Esophagus mucosa (tissue), 1 donor: Measurements from ENCODE around the gene MCC. TPM values are rescaled to one million over a fixed set of nuclear protein-coding genes. Genes with fewer than 3 reads are reported as not detected.

Source experiments
- ATAC-seq: fragments of 200-7000 bp; cut with Tn5 transposase; one replicate; pipeline ENCODE4 v1.9.1; 2020
- total RNA-seq: library from RNA; stranded (reverse); gene quantifications from one replicate; pipeline ENCODE4 v1.2.4, GENCODE V29; 2023
- donor health status: DM: yes; HTN: yes; CAD: no.

The MCC gene
- total RNA-seq, 1 donor from 2014 or later, result 37.6 TPM

DNA sequence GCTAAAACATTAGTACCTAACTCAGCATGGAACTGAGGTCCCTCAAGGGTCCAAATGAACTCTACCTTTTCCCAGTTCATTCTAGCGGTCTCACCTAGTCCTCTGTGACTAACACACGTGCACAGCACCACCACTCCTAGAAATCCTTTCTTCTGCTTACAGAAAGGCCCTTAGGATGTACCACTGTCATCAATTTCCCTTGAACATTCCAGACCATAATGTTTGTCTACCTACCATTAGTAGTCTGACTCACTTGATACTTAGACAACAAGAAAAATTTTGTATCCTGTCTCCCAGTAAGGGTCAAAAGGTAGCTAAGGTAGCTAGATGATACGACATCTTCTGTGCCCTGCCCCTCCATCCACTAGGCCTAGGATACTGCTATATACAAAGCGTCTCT lies 220.0 kb downstream of the MCC start:
- no peak for ATAC-seq

- ATAC-seq, result no peak
These were observed 220.8 kb downstream of the MCC start for GRCh38 chr5:113267361-113267900.

GRCh38 chr5:113266913-113267227 lies 221.4 kb downstream of the MCC start:
- peak; percentile 96 for ATAC-seq

GRCh38 chr5:113266227-113266912 lies 221.9 kb downstream of the MCC start:
- peak; percentile 58 for ATAC-seq

DNA sequence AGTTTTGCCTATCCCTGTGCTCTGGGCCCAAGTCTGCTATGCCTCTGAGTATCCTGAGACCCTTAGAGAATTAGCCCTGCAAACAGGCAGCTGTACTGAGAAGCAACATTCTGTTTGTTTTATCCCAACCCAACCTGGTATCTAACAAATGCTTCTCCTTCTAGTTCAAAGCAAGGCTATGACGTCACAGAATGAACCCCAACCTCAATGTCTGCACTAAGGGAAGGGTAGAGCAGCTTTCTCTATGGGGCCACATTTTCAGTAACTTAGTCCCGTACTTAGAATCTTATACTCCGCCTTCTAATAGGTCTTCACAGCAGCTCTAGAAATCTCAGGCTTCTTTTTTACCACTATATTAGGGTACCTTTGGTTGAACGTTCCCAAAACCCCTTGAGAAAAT lies 223.1 kb downstream of the MCC start:
- no peak for ATAC-seq

GRCh38 chr5:113264046-113264445 lies 224.2 kb downstream of the MCC start:
- no peak for ATAC-seq

DNA sequence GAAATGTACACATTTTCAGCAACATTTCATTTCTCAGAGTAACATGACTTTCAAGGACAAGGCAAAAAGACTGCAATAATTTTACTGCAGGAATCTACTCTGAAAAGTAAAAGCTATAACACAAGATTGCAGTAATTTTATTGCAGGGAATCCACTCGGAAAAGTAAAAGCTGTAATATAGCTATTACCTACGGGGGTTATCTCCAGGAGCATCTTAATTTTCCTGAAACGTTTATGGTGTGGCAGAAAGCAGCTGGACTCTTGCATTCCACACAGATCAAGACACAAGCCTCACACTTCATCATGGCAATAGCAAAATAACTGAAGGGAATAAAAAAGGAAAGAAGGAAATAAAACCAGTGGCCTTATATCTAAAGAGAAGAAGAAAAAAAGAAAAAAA lies 224.7 kb downstream of the MCC start:
- ATAC-seq, result no peak

DNA sequence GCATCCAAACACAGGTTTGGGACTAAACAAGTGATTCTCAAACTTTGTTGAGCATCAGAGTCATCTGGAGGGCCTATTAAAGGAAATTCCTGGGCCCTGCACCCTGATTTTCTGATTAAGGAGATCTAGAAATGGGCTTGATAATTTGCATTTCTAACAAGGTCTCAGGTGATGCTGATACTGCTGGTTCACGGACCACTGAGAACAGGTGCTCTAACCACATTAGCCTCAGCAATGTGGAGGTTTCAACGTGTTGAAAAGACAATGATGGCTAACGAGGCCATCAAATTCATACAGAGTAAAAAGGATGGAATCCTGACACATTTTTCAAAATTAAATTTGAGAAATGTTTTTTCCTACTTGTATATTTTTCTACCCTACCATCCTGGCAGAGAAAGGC lies 225.6 kb downstream of the MCC start:
- no peak for ATAC-seq

DNA sequence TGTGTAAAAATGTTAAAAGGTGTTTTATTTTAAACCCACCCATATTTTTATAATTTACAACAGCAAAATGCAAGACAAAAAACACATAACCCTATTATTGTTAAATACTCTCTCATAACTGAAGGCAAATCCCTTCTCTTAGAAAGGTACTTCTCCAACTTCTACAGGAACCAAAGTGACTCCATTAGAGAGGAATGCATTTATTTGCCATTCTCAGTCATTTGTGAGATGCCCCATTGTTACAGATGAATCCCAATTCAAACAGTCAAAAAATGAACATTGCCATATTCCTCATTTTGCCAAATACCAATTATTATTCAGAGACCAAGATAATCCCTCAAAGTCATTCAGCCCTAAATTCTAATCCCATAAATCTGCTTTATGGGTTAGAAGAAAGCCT lies 229.2 kb downstream of the MCC start:
- ATAC-seq, result no peak

DNA sequence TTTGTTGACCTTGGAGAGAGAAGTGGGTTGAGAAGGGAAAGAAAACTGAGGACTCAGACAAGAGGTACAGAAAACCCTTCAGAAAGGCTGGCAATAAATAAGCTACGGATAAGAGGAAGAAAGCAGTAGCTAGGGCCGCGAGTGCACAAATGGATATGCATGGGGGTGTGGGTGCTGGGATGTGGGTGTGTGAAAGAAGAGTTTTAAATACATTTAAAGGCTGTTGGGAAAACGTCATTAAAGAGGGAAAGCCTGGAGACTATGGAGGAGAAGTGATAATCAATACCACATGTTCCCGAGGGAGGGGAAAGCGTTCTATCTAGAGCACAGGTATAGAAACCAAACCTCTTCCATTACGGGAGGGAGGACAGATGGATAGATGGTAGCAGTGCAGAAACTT lies 230.7 kb downstream of the MCC start:
- ATAC-seq, result no peak

- ATAC-seq, result no peak
These were observed 231.4 kb downstream of the MCC start for GRCh38 chr5:113256671-113257452.

GRCh38 chr5:113255579-113256386 lies 232.5 kb downstream of the MCC start:
- peak; percentile 43 for ATAC-seq

GRCh38 chr5:113255105-113255504 lies 233.1 kb downstream of the MCC start:
- ATAC-seq, result no peak

DNA sequence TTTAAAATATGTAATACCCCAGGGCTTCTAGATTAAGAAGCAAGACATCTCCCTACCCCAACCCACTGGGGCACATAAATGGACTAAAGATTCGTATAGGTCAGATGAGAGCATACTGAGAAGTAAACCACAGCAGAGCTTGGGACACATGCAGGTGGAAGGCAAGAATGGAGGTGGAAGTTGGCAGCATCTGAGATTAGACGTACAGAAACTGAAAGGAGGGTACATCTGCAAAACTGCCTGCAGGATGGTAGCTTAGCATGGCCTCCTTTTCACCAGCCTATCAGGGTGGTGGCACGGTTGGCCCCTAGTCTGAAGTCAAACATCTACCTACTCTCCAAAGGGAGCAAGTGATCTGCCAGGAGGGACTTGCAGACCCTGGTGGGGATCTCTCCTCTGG lies 235.2 kb downstream of the MCC start:
- no peak for ATAC-seq

DNA sequence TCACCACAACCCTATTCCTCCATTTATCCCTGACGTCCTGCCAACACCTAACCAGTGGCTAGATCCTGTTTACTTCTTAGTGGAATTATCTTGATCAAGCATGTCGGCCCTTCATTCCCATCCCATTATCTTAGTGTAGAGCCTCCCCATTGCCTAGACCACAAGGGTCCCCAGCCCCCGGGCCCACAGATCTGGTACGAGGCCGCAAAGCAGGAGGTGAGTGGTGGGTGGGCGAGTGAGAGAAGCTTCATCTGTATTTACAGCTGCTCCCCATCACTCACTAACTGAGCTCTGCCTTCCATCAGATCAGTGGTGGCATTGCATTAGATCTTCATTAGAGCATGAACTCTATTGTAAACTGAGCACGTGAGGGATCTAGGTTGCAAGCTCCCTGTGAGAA lies 236.2 kb downstream of the MCC start:
- ATAC-seq, result no peak

DNA sequence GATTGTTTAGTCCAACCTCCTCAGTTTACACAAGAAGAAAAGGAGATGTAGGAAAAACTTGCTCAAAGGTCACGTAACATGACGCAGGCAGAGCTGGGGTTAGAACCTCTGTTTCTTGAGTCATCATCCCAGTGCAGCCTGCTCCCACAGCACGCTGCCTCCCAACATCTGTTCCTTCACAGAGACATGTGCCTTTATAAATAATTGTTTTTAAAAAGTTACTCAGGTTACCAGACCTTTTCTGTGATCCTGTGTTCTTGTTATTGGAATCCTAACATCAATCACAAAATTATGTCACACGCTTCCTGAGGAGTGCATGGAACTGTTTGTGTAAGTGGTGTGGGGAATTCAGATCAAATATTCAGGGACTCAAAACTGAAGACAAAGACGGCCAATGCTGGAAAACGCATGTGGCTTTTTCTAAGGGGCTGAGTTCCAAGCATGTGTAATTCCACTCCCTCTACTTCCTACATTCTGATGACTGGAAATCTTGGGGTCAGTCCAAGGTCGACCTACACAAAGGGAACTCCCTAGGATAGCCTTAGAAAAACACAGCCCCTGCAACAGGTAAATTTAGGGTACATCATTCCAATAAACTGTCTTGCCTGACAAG lies 237.8 kb downstream of the MCC start:
- ATAC-seq, result peak; percentile 42

DNA sequence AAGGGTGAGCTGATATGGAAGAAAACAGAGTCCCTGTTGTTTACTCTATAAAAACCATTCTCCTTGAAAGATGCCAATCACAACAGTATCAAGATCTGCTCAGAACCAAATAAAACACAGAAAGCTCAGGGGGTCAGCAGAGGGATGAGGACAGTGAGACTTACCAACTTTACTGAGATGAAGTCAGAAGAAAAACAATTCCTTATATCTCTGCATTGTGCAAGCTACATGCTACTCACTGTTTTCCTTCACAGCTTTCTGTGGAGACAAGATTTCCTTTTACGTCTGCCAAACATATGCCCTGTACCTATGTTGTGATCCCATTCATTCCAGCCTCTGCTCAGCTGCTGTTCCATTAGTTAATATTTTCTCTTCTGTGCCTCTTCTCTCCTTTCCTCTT lies 239.0 kb downstream of the MCC start:
- ATAC-seq, result no peak

DNA sequence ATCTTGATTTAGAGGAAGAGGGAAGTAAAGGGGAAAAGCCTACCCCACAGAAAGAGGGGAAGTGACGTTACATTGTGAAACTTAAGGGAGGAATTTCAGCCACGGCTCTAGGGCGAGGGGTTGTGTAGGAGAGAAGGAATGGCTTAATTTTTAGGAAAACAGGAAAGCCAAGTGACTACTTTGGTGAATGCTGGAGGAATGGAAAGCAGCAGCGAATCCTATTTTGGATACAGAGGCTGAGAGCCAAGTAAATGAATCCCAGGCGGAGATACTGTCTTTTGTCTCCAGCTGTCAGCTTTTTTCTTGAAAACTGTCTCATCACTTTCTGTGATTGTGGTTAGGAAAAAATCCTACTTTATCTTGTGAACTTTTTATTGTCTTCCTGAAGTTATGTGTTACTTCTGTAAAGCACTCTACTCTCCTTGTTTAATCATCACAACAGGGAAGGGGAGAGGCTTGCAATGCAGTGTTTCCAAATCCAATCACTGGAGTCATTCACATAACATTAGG lies 241.8 kb downstream of the MCC start:
- no peak for ATAC-seq

GRCh38 chr5:113245427-113246225 lies 242.6 kb downstream of the MCC start:
- ATAC-seq, result no peak

- ATAC-seq, result no peak
These were observed 243.3 kb downstream of the MCC start for GRCh38 chr5:113244966-113245365.

GRCh38 chr5:113243349-113243664 lies 244.9 kb downstream of the MCC start:
- no peak for ATAC-seq
